GM18508 (cell line): Measurements from ENCODE around the gene BNIP1.

Experiments used
- ATAC-seq: cut with Tn5 transposase; IDR thresholded peaks from one replicate; pipeline ENCODE4 v1.9.1; 2021; ENCODE audit warnings: moderate number of reproducible peaks; ENCODE audit not compliant: insufficient read depth, unreplicated experiment

The BNIP1 gene

GRCh38 chr5:173163219-173163618, 18.9 kb downstream of the BNIP1 start:
- ATAC-seq, result no peak

- ATAC-seq, result no peak
These were observed 21.1 kb downstream of the BNIP1 start for GRCh38 chr5:173165177-173166016.

GRCh38 chr5:173172166-173172565, 27.8 kb downstream of the BNIP1 start:
- ATAC-seq, result no peak

GRCh38 chr5:173175523-173175922, 31.2 kb downstream of the BNIP1 start:
- ATAC-seq, result no peak

- ATAC-seq, result no peak
These were observed 34.1 kb downstream of the BNIP1 start for GRCh38 chr5:173178369-173178910.

- no peak for ATAC-seq
These were observed 36.0 kb downstream of the BNIP1 start for GRCh38 chr5:173180331-173180730.

GRCh38 chr5:173187054-173187743, 42.9 kb downstream of the BNIP1 start:
- ATAC-seq, result no peak

- ATAC-seq, result no peak
These were observed 43.9 kb downstream of the BNIP1 start for GRCh38 chr5:173188280-173188679.

GRCh38 chr5:173191015-173191414, 46.7 kb downstream of the BNIP1 start:
- no peak for ATAC-seq

- no peak for ATAC-seq
These were observed 47.2 kb downstream of the BNIP1 start for GRCh38 chr5:173191561-173191960.

GRCh38 chr5:173192561-173192960, 48.2 kb downstream of the BNIP1 start:
- ATAC-seq, result no peak

- no peak for ATAC-seq
These were observed 52.0 kb downstream of the BNIP1 start for GRCh38 chr5:173196133-173196952.

GRCh38 chr5:173197375-173197891, 53.1 kb downstream of the BNIP1 start:
- ATAC-seq, result no peak

- no peak for ATAC-seq
These were observed 53.7 kb downstream of the BNIP1 start for GRCh38 chr5:173198049-173198448.

- ATAC-seq, result no peak
These were observed 56.0 kb downstream of the BNIP1 start for GRCh38 chr5:173200356-173200755.

GRCh38 chr5:173201636-173202265, 57.4 kb downstream of the BNIP1 start:
- no peak for ATAC-seq

- ATAC-seq, result no peak
These were observed 58.0 kb downstream of the BNIP1 start for GRCh38 chr5:173202266-173202875.

GRCh38 chr5:173204185-173204979, 60.1 kb downstream of the BNIP1 start:
- ATAC-seq, result no peak

GRCh38 chr5:173205916-173206315, 61.6 kb downstream of the BNIP1 start:
- ATAC-seq, result no peak
